Stimulated activated CD4-positive, alpha-beta T cell treated with anti-CD3 and anti-CD28 coated beads, Interleukin-2, amount 100 ng/mL, for 24 hours (primary cell): ENCODE data around the gene GBP6.
"Not testable (repeated sequence)": the region's sequence is repeated elsewhere in the genome, so short reads cannot be mapped to it uniquely, and the experiment has no call there.

ENCODE experiments used
- DNase-seq, 2 donors: peaks; one replicate each; pipeline ENCODE4 v3.0.0-alpha.2; 2020

GBP6 gene

GRCh38 chr1:89369331-89369730 is 5.5 kb downstream of the GBP6 start:
- no peak for DNase-seq

GRCh38 chr1:89373810-89374209 is 10.0 kb downstream of the GBP6 start:
- peak in 1 of 2 donors; percentile 26 for DNase-seq

GRCh38 chr1:89378001-89378400 is 14.1 kb downstream of the GBP6 start:
- no peak for DNase-seq

GRCh38 chr1:89381618-89382017 is 17.8 kb downstream of the GBP6 start:
- DNase-seq: no peak

- no peak for DNase-seq
Measured at GRCh38 chr1:89382479-89382878, 18.6 kb downstream of the GBP6 start.

- DNase-seq: no peak
Measured at GRCh38 chr1:89383185-89383584, 19.3 kb downstream of the GBP6 start.

GRCh38 chr1:89390707-89391106 is 26.8 kb downstream of the GBP6 start:
- no peak for DNase-seq

GRCh38 chr1:89391686-89392085 is 27.8 kb downstream of the GBP6 start:
- no peak for DNase-seq

GRCh38 chr1:89394851-89395250 is 31.0 kb downstream of the GBP6 start:
- DNase-seq: no peak

- DNase-seq: no peak
Measured at GRCh38 chr1:89396902-89397301, 33.0 kb downstream of the GBP6 start.

- no peak for DNase-seq
Measured at GRCh38 chr1:89405275-89405929, 41.5 kb downstream of the GBP6 start.

- DNase-seq: no peak
Measured at GRCh38 chr1:89407360-89407759, 43.5 kb downstream of the GBP6 start.

- DNase-seq: not testable (repeated sequence)
Measured at GRCh38 chr1:89407768-89408167, 43.9 kb downstream of the GBP6 start.

GRCh38 chr1:89425056-89425455 is 61.2 kb downstream of the GBP6 start:
- no peak for DNase-seq

GRCh38 chr1:89429062-89429461 is 65.2 kb downstream of the GBP6 start:
- DNase-seq: no peak

- not testable (repeated sequence) for DNase-seq
Measured at GRCh38 chr1:89429681-89430080, 65.8 kb downstream of the GBP6 start.

- no peak for DNase-seq
Measured at GRCh38 chr1:89433421-89433820, 69.6 kb downstream of the GBP6 start.

- DNase-seq: peak; percentile 10 to 34
Measured at GRCh38 chr1:89434058-89434780, 70.4 kb downstream of the GBP6 start.
